ENCODE measurements around the gene SH2D1B.
A peak's percentile ranks its signal among the peaks of the same experiment; 100 is the strongest.
"Not testable (repeated sequence)": the region's sequence is repeated elsewhere in the genome, so short reads cannot be mapped to it uniquely, and the experiment has no call there.

Gene SH2D1B

DNA sequence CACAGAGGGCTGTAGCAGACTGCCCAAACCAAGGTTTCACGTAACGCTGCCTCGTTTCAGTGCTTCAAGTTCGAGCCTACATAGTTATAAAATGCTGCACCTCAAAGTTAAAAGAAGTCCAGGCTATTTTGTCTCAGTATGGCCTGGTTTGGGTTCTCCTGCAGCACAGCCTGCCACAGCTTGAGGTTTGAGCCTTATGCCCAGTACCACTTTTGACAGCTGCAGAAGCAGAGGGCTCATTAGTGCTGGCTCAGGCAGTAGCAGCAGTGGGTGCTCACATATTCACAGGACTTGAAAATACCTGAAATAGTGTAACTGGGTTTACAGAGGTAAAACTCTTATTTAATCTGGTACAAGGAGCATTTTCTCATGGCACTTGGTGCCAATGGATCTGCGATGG lies 50.6 kb downstream of the SH2D1B start:
- no peak for DNase-seq (ENCODE audit: low read depth)

DNA sequence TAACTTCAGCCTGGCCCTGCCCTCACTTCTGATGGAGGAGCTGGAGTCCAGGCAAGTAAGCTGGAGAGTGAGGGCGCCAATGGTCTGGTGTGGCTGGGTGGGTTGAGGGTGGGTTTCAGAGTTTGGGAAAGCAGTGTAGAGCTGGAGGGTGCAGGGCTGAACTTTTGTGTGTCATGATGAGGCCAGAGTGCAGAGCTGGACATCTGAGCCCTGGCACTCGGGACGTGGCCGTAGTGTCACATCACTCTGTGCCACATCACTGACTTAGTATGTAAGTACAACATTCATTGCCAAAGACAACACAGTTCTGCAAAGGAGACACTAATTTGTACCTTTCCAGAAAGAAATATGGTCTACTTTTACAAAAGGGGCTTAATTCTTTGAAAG lies 51.1 kb downstream of the SH2D1B start:
- DNase-seq (ENCODE audit: low read depth): no peak

GRCh38 chr1:162360237-162360873 lies 51.6 kb downstream of the SH2D1B start:
- DNase-seq (ENCODE audit: low read depth): no peak

- DNase-seq (ENCODE audit: low read depth): no peak
Measured at GRCh38 chr1:162359523-162360236, 52.3 kb downstream of the SH2D1B start.

GRCh38 chr1:162358928-162359327 lies 53.0 kb downstream of the SH2D1B start:
- no peak for DNase-seq (ENCODE audit: low read depth)

DNA sequence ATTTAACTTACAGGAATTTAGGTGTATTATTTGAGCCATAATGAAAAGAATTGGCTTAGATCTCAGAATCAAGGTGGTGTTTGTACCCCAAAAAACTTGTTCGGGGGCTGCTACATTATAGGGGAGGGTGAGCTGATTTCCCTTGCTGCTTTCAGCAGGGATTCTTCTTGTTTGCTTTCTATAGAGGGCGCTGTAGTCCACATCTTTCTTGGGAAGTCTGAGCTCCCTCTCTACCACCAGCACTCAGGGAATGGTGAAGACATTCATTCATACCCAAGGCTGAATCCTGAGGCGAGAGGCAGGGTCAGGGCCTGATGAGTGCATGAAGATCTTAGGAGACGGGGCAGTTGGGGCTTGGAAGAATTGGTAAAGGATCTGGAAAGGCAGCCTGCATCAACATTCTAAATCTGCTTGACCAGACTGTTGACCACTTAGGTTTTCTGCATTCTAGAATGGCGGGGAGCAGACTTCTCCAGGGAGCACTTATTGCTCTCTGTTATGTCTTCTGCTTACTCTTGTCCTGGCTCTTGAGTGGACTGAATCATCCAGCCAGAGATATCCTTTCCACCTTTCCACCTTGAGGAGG lies 54.2 kb downstream of the SH2D1B start:
- no peak for DNase-seq (ENCODE audit: low read depth)

DNA sequence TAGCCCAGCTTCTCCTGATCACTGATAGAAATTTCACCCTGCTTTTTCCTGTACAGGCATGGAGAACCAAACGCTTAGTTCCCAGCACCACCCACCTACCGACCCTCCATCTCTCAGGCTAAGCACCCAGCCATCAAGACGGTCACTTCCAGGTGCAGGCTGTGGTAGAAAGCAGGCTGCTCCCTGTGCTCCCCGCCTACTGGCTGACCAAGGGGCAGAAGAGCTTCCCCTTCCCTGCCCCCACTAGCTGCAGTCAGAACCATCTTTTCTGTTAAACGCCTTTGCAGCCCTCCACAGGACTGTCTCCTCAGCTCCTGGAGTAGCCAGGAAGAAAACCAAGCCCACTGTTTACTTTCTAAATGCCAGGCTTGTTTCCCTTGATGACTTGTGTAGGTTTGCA lies 58.2 kb downstream of the SH2D1B start:
- no peak for DNase-seq (ENCODE audit: low read depth)

- no peak for DNase-seq (ENCODE audit: low read depth)
Measured at GRCh38 chr1:162353078-162353477, 58.9 kb downstream of the SH2D1B start.

DNA sequence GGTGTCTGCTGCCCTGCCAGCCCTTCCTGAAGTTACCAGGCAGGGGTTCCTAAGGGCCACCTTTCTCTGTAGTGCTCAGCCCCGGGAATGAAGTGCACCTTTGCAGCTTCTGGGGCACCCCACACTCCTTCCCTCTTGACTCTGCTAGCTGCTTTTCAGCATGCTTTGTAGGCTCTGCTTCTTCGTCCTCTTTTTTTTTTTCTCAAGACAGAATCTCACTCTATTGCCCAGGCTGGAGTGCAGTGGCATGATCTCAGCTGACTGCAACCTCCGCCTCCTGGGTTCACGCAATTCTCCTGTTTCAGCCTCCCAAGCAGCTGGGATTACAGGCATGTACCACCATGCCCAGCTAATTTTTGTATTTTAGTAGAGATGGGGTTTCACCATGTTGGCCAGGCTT lies 60.1 kb downstream of the SH2D1B start:
- not testable (repeated sequence) for DNase-seq (ENCODE audit: low read depth)

- DNase-seq (ENCODE audit: low read depth): no peak
Measured at GRCh38 chr1:162351246-162351842, 60.6 kb downstream of the SH2D1B start.

GRCh38 chr1:162349635-162350330 lies 62.2 kb downstream of the SH2D1B start:
- DNase-seq (ENCODE audit: low read depth): peak; percentile 77

GRCh38 chr1:162347281-162347680 lies 64.7 kb downstream of the SH2D1B start:
- DNase-seq (ENCODE audit: low read depth): no peak

Measured in non-pigmented ciliary epithelial cell (primary cell).